ENCODE measurements around the gene CIART.

DNA sequence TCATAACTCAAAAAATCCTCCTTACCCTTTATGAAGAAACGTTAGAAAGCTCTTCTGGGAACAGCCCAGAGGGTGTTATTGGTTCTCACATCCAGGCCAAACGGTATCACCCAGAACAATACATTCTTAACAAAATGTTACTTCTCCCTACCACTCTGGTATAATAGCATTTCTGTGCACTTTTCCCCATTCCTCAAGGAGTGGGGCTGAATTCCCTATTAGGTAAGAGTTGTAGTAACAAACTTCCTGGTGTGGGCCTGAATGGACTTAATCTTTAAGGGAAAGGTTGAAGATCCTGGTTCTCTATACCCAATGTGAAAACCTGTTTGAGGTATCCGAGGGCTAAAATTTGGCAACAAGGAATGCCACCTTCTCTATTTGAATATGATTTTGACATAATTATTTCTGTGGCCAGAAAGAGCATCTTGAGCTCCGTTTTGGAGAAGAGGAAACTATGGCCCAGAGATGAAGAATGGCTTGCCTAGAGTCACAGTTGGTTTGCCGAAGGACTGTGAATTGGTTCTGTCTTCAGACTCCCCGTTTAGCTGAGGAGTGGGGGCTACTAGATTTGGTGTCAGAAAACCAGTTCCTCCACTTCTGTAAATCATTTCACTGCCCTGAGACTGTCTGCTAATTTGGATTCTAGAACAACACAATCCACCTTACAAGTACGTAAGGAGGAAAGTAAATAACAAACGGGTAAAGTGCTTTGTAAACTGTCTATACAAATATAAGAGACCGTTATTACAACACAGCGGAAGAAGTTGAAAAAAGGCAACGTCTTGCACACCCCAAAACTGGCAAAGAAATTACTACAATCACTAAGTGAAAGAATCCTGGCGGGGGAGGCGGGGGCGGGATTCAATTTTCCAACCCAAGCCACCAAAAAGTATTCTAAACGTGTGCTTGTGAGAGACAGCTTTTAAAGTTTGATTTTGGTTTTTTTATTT, 48.7 kb upstream of the CIART start:
- TF ChIP-seq TEAD4 (IDR thresholded peaks at IDR 0.05; ENCODE audit: low read depth, low read length): no peak
- no peak for TF ChIP-seq KDM1A (IDR thresholded peaks at IDR 0.05; ENCODE audit: borderline replicate concordance, low read length)
- TF ChIP-seq, protein P1, sequence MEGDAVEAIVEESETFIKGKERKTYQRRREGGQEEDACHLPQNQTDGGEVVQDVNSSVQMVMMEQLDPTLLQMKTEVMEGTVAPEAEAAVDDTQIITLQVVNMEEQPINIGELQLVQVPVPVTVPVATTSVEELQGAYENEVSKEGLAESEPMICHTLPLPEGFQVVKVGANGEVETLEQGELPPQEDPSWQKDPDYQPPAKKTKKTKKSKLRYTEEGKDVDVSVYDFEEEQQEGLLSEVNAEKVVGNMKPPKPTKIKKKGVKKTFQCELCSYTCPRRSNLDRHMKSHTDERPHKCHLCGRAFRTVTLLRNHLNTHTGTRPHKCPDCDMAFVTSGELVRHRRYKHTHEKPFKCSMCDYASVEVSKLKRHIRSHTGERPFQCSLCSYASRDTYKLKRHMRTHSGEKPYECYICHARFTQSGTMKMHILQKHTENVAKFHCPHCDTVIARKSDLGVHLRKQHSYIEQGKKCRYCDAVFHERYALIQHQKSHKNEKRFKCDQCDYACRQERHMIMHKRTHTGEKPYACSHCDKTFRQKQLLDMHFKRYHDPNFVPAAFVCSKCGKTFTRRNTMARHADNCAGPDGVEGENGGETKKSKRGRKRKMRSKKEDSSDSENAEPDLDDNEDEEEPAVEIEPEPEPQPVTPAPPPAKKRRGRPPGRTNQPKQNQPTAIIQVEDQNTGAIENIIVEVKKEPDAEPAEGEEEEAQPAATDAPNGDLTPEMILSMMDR (IDR thresholded peaks at IDR 0.05; ENCODE audit: control extremely low read depth in 1 of 3, insufficient read depth in 1 of 3, low read depth in 1 of 3, low read length in 3 of 3): no peak
- TF ChIP-seq POLR2AphosphoS5 (IDR thresholded peaks at IDR 0.05; ENCODE audit: low read depth, low read length): no peak
- TF ChIP-seq TAF1 (IDR thresholded peaks at IDR 0.05; ENCODE audit: low read depth, low read length): no peak
- TF ChIP-seq CBX8 (IDR thresholded peaks at IDR 0.05; ENCODE audit: borderline replicate concordance, low read depth, low read length): no peak
- TF ChIP-seq POLR2A (IDR thresholded peaks at IDR 0.05; ENCODE audit: control extremely low read depth in 1 of 2, low read depth in 2 of 2, low read length in 2 of 2): no peak
- no peak for TF ChIP-seq YY1 (IDR thresholded peaks at IDR 0.05; ENCODE audit: low read depth, low read length)
- TF ChIP-seq JUND (IDR thresholded peaks at IDR 0.05; ENCODE audit: low read length): no peak
- TF ChIP-seq GTF2F1 (IDR thresholded peaks at IDR 0.05; ENCODE audit: borderline replicate concordance, low read depth, low read length): no peak
- TF ChIP-seq EZH2 (IDR thresholded peaks at IDR 0.05; ENCODE audit: low read depth, low read length, severe bottlenecking): no peak
- TF ChIP-seq SP4 (IDR thresholded peaks at IDR 0.05; ENCODE audit: low read length): no peak
- TF ChIP-seq CEBPB (IDR thresholded peaks at IDR 0.05; ENCODE audit: low read depth, low read length): no peak
